GM23248 (cell line): ENCODE data around the gene EDC3. TPM values are rescaled to one million over a fixed set of nuclear protein-coding genes. Genes with fewer than 3 reads are reported as not detected.
A peak's percentile ranks its signal among the peaks of the same experiment; 100 is the strongest.

Experiments used
- DNase-seq: peaks from one replicate; pipeline ENCODE4 v3.0.0-alpha.2; 2015
- H2AFZ ChIP-seq: fragments of 200-600 bp; sonication (generic); 2 replicates; pipeline ENCODE4 v1.6.1; 2016; ENCODE audit warnings: antibody characterized with exemption
- H3F3A ChIP-seq: fragments of 200-600 bp; sonication (generic); 2 replicates; pipeline ENCODE4 v1.6.1; 2016; ENCODE audit warnings: mild to moderate bottlenecking, antibody characterized with exemption, mixed run types; ENCODE audit not compliant: insufficient read depth
- H3K27ac ChIP-seq: fragments of 200-600 bp; sonication (generic); 2 replicates; pipeline ENCODE4 v1.5.1; 2016; ENCODE audit warnings: mild to moderate bottlenecking
- H3K27me3 ChIP-seq: fragments of 200-600 bp; sonication (generic); replicated peaks from 2 replicates; pipeline ENCODE4 v1.6.1; 2016; ENCODE audit warnings: mild to moderate bottlenecking; ENCODE audit not compliant: insufficient read depth
- H3K36me3 ChIP-seq: fragments of 200-600 bp; sonication (generic); 2 replicates; pipeline ENCODE4 v1.6.1; 2016; ENCODE audit warnings: low read depth, mild to moderate bottlenecking
- H3K4me1 ChIP-seq: fragments of 200-600 bp; sonication (generic); 2 replicates; pipeline ENCODE4 v1.6.1; 2016; ENCODE audit warnings: mild to moderate bottlenecking; ENCODE audit not compliant: insufficient read depth
- H3K4me2 ChIP-seq: fragments of 200-600 bp; sonication (generic); one replicate; pipeline ENCODE4 v1.6.1; 2016; ENCODE audit warnings: mild to moderate bottlenecking; ENCODE audit not compliant: unreplicated experiment
- H3K4me3 ChIP-seq: fragments of 200-600 bp; sonication (generic); 2 replicates; pipeline ENCODE4 v1.5.1; 2016; ENCODE audit warnings: mild to moderate bottlenecking
- H3K79me2 ChIP-seq: fragments of 200-600 bp; sonication (generic); 2 replicates; pipeline ENCODE4 v1.6.1; 2016; ENCODE audit warnings: mild to moderate bottlenecking; ENCODE audit not compliant: insufficient read depth
- H3K9ac ChIP-seq: fragments of 200-600 bp; sonication (generic); 2 replicates; pipeline ENCODE4 v1.6.1; 2016; ENCODE audit warnings: mild to moderate bottlenecking
- H3K9me2 ChIP-seq: fragments of 200-600 bp; sonication (generic); 2 replicates; pipeline ENCODE4 v1.6.1; 2016; ENCODE audit warnings: mixed run types, mild to moderate bottlenecking, moderate library complexity; ENCODE audit not compliant: insufficient read depth
- H3K9me3 ChIP-seq: fragments of 200-600 bp; sonication (generic); one replicate; pipeline ENCODE4 v1.6.1; 2017; ENCODE audit warnings: low read depth
- H4K20me1 ChIP-seq: fragments of 200-600 bp; sonication (generic); 2 replicates; pipeline ENCODE4 v1.6.0; 2016; ENCODE audit not compliant: insufficient read depth
- EZH2 ChIP-seq: fragments of 200-600 bp; sonication (generic); IDR thresholded peaks from 2 replicates; pipeline ENCODE4 v1.6.1; 2018; ENCODE audit warnings: antibody characterized with exemption, mild to moderate bottlenecking; ENCODE audit not compliant: insufficient read depth, poor library complexity, severe bottlenecking
- EZH2phosphoT487 ChIP-seq: fragments of 200-600 bp; sonication (generic); IDR thresholded peaks from 2 replicates; pipeline ENCODE4 v1.6.1; 2018; ENCODE audit warnings: antibody characterized with exemption, moderate library complexity, mild to moderate bottlenecking, low read depth; ENCODE audit not compliant: insufficient read depth
- WGBS, 2 experiments: methylation state at CpG; one replicate each; pipeline ENCODE4 v1.1.6; 2015 to 2017; ENCODE audit warnings: low lambda C conversion rate in 2 of 2, low coverage in 1 of 2; ENCODE audit errors: missing lambda C conversion rate in 2 of 2; 5-methylcytosine and 5-hydroxymethylcytosine counted together
- in situ Hi-C: fragments of 300-500 bp; cut with MboI; formaldehyde crosslinking; loops from 2 replicates; pipeline ENCODE4 v1.15.0; 2020
- polyA plus RNA-seq: library from polyadenylated mRNA; unstranded; fragments of >200 nt; fragmentation: Nextera tagmentation; extraction: Ambion mirVana; gene quantifications from 2 replicates; pipeline ENCODE4 v1.2.1, GENCODE V29; 2016
- total RNA-seq: library from RNA; depleted of rRNA; stranded (reverse); fragments of >200 nt; shearing (Covaris generic); gene quantifications from 2 replicates; pipeline ENCODE4 v1.2.3, GENCODE V29; 2014

The EDC3 gene
- total and polyA plus RNA-seq, 2 experiments from 2014 or later, result 13.9 to 21.8 TPM

DNA sequence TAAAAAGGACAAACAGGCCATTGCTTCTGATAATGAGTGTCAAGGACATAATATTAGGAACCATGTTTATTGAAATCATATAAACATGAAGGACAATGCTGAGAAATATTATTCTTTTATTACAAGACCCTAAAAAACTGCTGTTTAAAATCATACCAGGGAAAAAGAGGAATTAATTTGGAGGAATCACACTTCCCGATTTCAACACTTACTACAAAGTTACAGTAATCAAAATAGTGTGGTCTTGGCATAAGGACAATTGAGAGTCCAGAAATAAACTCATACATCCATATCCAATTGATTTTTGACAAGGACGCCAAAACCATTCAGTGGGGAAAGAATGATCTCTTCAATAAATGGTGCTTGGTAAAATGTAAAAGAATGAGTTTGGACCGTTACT is 16.5 kb upstream of the EDC3 start:
- Histone ChIP-seq H3K9ac (no peak overlapping the region), H3F3A (no peaks in the 10 kb centered on the region), H3K4me1 (no peaks in the 10 kb centered on the region), H4K20me1 (no peaks in the 10 kb centered on the region), H2AFZ (no peak overlapping the region), H3K27me3 (peaks cover 9% of the 10 kb centered on the region; the same call in 1 of the 2 replicates), H3K79me2 (no peaks in the 10 kb centered on the region), H3K9me2 (no peaks in the 10 kb centered on the region), H3K4me2 (no peak overlapping the region), H3K27ac (no peak overlapping the region), H3K9me3 (no peaks in the 10 kb centered on the region), H3K4me3 (no peak overlapping the region), H3K36me3 (no peaks in the 10 kb centered on the region)
- DNase-seq, result no peak
- WGBS, 2 experiments, result 23 to 26% methylated on average over 3 of the region's 3 CpGs
- no peak for TF ChIP-seq EZH2
- TF ChIP-seq EZH2phosphoT487, result no peak
- in situ Hi-C loops, result no loop called here

DNA sequence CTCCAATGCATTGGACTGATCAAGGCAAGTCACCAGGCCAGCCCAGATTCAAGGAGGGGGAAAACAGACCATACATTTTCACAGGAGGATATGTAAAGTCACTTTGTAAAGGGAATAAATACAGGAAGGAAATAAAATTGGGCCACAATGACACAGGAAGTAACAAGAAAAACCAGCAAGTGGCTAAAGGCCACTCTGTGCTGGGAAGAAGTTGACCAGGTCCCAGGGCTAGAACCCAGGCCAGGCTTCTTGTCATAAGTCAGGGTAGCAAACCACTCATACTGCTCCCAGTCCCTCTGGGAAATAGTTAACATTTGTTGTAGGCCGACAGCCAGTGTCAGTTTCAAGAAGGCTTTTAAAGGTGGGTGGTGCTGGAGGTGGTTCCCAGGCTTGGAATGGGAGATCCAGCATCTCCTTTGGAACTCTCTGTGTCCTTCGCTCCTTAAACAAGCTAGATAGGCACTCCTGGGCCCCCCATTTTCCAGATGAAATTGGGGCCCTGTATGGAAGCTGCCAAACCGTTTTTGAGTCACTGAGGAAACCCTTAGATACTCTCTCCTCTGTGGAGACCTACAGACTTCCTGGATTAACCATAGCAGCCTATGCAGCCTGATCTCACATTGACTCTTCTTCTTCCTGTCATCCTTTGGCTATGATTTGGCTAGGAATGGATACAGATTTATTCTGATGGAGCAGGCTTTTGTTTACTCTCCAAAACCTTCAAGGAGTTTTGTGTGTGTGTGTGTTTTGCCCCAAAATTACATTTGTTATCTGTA is 14.7 kb upstream of the EDC3 start:
- no peak for DNase-seq
- Histone ChIP-seq H3K27ac (no peak overlapping the region), H3K4me1 (no peaks in the 10 kb centered on the region), H3K27me3 (peaks cover 9% of the 10 kb centered on the region), H3K36me3 (no peaks in the 10 kb centered on the region), H3K9me2 (no peaks in the 10 kb centered on the region), H3F3A (no peaks in the 10 kb centered on the region), H3K9me3 (no peaks in the 10 kb centered on the region), H2AFZ (no peak overlapping the region), H3K4me2 (no peak overlapping the region), H3K9ac (no peak overlapping the region), H4K20me1 (no peaks in the 10 kb centered on the region), H3K4me3 (no peak overlapping the region), H3K79me2 (no peaks in the 10 kb centered on the region)
- in situ Hi-C loops, result no loop called here
- 25 to 31% methylated on average over 3 of the region's 3 CpGs for WGBS, 2 experiments
- TF ChIP-seq EZH2phosphoT487 (no peak), EZH2 (no peak)

GRCh38 chr15:74709892-74710291 is 14.1 kb upstream of the EDC3 start:
- Histone ChIP-seq H3K4me1 (no peaks in the 10 kb centered on the region), H3K9me3 (no peaks in the 10 kb centered on the region), H3K27ac (no peak overlapping the region), H3K27me3 (peaks cover 9% of the 10 kb centered on the region), H3K36me3 (no peaks in the 10 kb centered on the region), H3K9me2 (no peaks in the 10 kb centered on the region), H4K20me1 (no peaks in the 10 kb centered on the region), H3K4me2 (no peak overlapping the region), H3K79me2 (no peaks in the 10 kb centered on the region), H3K9ac (no peak overlapping the region), H3F3A (no peaks in the 10 kb centered on the region), H2AFZ (no peak overlapping the region), H3K4me3 (no peak overlapping the region)
- WGBS, 2 experiments, result 15 to 28% methylated on average over 3 of the region's 3 CpGs
- TF ChIP-seq EZH2 (no peak), EZH2phosphoT487 (no peak)
- DNase-seq, result no peak
- in situ Hi-C loops, result loop anchor here (10.0 kb wide), 1 partner anchor 55 kb away; no protein-coding TSS in a partner anchor

DNA sequence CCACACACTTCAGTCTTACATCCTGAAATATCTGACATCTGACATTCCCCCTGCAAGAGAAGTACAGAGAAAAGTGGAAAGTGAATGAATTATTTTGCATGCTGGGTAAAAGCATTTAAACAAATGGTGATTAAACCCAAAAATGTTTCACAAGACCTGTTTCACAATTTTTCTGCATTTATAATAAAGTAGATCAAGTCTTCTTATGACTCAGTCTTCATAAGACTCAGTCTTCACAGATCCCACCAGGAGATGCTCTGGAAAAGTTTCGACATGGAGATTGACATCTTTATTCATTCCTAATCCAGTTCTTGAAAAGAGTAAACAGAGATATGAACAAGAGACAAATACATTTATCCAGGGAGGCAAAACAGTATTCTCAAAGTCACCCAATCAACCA is 13.2 kb upstream of the EDC3 start:
- Histone ChIP-seq H3K4me2 (no peak overlapping the region), H3K4me3 (no peak overlapping the region), H3K4me1 (no peaks in the 10 kb centered on the region), H3K9me2 (no peaks in the 10 kb centered on the region), H3K36me3 (no peaks in the 10 kb centered on the region), H3K9ac (no peak overlapping the region), H4K20me1 (no peaks in the 10 kb centered on the region), H3F3A (no peaks in the 10 kb centered on the region), H3K27me3 (peaks cover 9% of the 10 kb centered on the region), H3K27ac (no peak overlapping the region), H3K79me2 (no peaks in the 10 kb centered on the region), H3K9me3 (no peaks in the 10 kb centered on the region), H2AFZ (no peak overlapping the region)
- TF ChIP-seq EZH2 (no peak), EZH2phosphoT487 (no peak)
- WGBS, 2 experiments, result 51 to 52% methylated on average over 1 of the region's 1 CpG
- peak; percentile 45 for DNase-seq
- in situ Hi-C loops, result loop anchor here (10.0 kb wide), 1 partner anchor 56 kb away; no protein-coding TSS in a partner anchor
